Smooth muscle cell (in vitro differentiated cells): ENCODE results near the gene PHOSPHO1. TPM values are rescaled to one million over a fixed set of nuclear protein-coding genes. Genes with fewer than 3 reads are reported as not detected.
"Not testable (repeated sequence)": the region's sequence is repeated elsewhere in the genome, so short reads cannot be mapped to it uniquely, and the experiment has no call there.

Source experiments
- DNase-seq: peaks from one replicate; lab custom pipeline; 2025; ENCODE audit not compliant: unreplicated experiment; lab: John Stamatoyannopoulos, UW
- H2AFZ ChIP-seq: fragments of 200-600 bp; sonication (generic); 2 replicates; pipeline ENCODE4 v1.6.0; 2016; ENCODE audit warnings: antibody characterized with exemption, low read depth, mild to moderate bottlenecking
- H3F3A ChIP-seq: fragments of 200-600 bp; sonication (generic); 2 replicates; pipeline ENCODE4 v1.6.0; 2017; ENCODE audit warnings: antibody characterized with exemption, low read depth
- H3K27ac ChIP-seq: fragments of 200-600 bp; sonication (generic); 2 replicates; pipeline ENCODE4 v1.5.1; 2016; ENCODE audit warnings: low read depth, mild to moderate bottlenecking
- H3K27me3 ChIP-seq: fragments of 200-600 bp; sonication (generic); 2 replicates; pipeline ENCODE4 v1.6.1; 2016; ENCODE audit warnings: low read depth, mild to moderate bottlenecking
- H3K36me3 ChIP-seq: fragments of 200-600 bp; sonication (generic); 2 replicates; pipeline ENCODE4 v1.5.1; 2016; ENCODE audit warnings: low read depth
- H3K4me1 ChIP-seq: fragments of 200-600 bp; sonication (generic); 2 replicates; pipeline ENCODE4 v1.5.1; 2016; ENCODE audit warnings: low read depth
- H3K4me2 ChIP-seq: fragments of 200-600 bp; sonication (generic); 2 replicates; pipeline ENCODE4 v1.6.0; 2016; ENCODE audit warnings: mild to moderate bottlenecking
- H3K4me3 ChIP-seq: fragments of 200-600 bp; sonication (generic); 2 replicates; pipeline ENCODE4 v1.5.1; 2016; ENCODE audit warnings: mild to moderate bottlenecking
- H3K79me2 ChIP-seq: fragments of 200-600 bp; sonication (generic); 2 replicates; pipeline ENCODE4 v1.6.0; 2016; ENCODE audit warnings: low read depth, mild to moderate bottlenecking
- H3K9ac ChIP-seq: fragments of 200-600 bp; sonication (generic); 2 replicates; pipeline ENCODE4 v1.6.0; 2016; ENCODE audit warnings: low read depth
- H3K9me3 ChIP-seq: fragments of 200-600 bp; sonication (generic); replicated peaks from 2 replicates; pipeline ENCODE4 v1.5.1; 2016; ENCODE audit warnings: low read depth
- H4K20me1 ChIP-seq: fragments of 200-600 bp; sonication (generic); 2 replicates; pipeline ENCODE4 v1.6.0; 2016; ENCODE audit warnings: low read depth
- WGBS: methylation state at CpG from one replicate; pipeline ENCODE4 v1.1.7; 2016; ENCODE audit warnings: low lambda C conversion rate; 5-methylcytosine and 5-hydroxymethylcytosine counted together
- polyA plus RNA-seq: library from polyadenylated mRNA; unstranded; fragments of >200 nt; fragmentation: Nextera tagmentation; extraction: Ambion mirVana; gene quantifications from 2 replicates; pipeline ENCODE4 v1.2.1, GENCODE V29; 2016
- total RNA-seq: library from RNA; depleted of rRNA; stranded (reverse); fragments of >200 nt; gene quantifications from 2 replicates; pipeline ENCODE4 v1.2.3, GENCODE V29; 2014
- TF ChIP-seq, protein P1 (sequence below): fragments of 200-600 bp; sonication (generic); IDR thresholded peaks from 2 replicates; pipeline ENCODE4 v1.5.1; 2017; ENCODE audit warnings: borderline replicate concordance, mild to moderate bottlenecking, antibody characterized with exemption; ENCODE audit not compliant: insufficient read depth, poor library complexity, severe bottlenecking

Gene PHOSPHO1
- total and polyA plus RNA-seq, 2 experiments from 2014 or later = 3.0 to 4.2 TPM

DNA sequence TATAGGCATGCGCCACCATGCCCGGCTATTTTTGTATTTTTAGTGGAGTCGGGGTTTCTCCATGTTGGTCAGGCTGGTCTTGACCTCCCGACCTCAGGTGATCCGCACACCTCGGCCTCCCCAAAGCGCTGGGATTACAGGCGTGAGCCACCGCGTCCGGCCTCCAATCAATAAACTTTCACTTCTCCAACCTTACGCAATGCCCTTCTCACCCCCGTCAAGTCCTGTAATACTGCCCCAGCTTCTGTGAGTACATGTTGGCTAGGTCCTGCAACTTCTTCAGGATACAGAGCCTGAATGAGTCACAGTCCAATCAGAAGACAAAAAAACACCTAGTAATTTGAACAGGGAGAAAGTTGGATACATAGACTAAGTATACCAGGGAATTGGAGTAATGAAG lies 47.1 kb upstream of the PHOSPHO1 start:
- H3K27ac ChIP-seq = no peak overlapping the region
- H3K4me2 ChIP-seq = no peak overlapping the region
- H3F3A ChIP-seq = no peaks in the 10 kb centered on the region
- no peak for DNase-seq
- H3K36me3 ChIP-seq = no peaks in the 10 kb centered on the region
- no peak overlapping the region for H3K9ac ChIP-seq
- TF ChIP-seq, protein P1, sequence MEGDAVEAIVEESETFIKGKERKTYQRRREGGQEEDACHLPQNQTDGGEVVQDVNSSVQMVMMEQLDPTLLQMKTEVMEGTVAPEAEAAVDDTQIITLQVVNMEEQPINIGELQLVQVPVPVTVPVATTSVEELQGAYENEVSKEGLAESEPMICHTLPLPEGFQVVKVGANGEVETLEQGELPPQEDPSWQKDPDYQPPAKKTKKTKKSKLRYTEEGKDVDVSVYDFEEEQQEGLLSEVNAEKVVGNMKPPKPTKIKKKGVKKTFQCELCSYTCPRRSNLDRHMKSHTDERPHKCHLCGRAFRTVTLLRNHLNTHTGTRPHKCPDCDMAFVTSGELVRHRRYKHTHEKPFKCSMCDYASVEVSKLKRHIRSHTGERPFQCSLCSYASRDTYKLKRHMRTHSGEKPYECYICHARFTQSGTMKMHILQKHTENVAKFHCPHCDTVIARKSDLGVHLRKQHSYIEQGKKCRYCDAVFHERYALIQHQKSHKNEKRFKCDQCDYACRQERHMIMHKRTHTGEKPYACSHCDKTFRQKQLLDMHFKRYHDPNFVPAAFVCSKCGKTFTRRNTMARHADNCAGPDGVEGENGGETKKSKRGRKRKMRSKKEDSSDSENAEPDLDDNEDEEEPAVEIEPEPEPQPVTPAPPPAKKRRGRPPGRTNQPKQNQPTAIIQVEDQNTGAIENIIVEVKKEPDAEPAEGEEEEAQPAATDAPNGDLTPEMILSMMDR = no peak
- H3K4me3 ChIP-seq = no peak overlapping the region
- H3K9me3 ChIP-seq = no peaks in the 10 kb centered on the region
- H4K20me1 ChIP-seq = no peaks in the 10 kb centered on the region
- H3K27me3 ChIP-seq = no peaks in the 10 kb centered on the region
- WGBS = 94% methylated on average over 13 of the region's 13 CpGs
- H2AFZ ChIP-seq = no peak overlapping the region
- no peaks in the 10 kb centered on the region for H3K4me1 ChIP-seq
- no peaks in the 10 kb centered on the region for H3K79me2 ChIP-seq

DNA sequence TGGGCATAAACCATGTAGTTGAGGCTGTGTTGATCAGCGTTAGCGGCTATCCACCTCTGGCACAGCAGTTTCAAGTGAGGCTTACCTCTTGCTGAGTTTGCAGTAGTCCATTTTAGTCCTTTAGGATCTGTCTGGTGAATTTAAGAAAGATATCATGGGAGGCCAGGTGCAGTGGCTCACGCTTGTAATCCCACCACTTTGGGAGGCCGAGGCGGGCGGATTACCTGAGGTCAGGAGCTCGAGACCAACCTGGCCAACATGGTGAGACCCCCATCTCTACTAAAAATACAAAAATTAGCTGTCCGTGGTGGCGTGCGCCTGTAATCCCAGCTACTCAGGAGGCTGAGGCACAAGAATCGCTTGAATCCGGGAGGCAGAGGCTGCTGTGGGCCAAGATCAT lies 45.4 kb upstream of the PHOSPHO1 start:
- H3K4me2 ChIP-seq, H3K36me3 ChIP-seq, H3K4me1 ChIP-seq, H2AFZ ChIP-seq, H3K9ac ChIP-seq, DNase-seq, H3K27me3 ChIP-seq, H3F3A ChIP-seq, H3K27ac ChIP-seq, H3K9me3 ChIP-seq, H3K4me3 ChIP-seq, H3K79me2 ChIP-seq, H4K20me1 ChIP-seq: not testable (repeated sequence)
- 94% methylated on average over 12 of the region's 12 CpGs for WGBS

DNA sequence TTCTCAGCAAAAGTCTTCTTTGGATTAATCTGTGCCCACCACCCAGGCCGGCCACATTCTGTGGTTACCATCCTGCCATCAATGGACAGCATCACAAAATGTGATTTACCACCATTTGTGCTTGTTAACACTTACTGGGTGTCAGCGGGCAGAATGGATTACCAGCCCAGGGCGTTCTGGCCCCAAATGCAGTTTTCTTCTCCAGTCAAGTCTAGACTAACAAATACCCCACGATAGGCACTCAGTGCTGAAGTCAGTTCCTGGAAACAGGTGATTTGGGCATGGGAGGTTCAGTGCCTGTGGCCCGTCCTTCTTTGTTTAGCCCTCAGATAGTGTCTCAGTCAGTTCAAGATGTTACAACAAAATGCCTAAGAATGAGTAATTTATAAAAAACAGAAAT lies 38.8 kb upstream of the PHOSPHO1 start:
- TF ChIP-seq, protein P1 = no peak
- Histone ChIP-seq H3K9me3 (no peaks in the 10 kb centered on the region), H3K4me3 (no peak overlapping the region), H4K20me1 (no peaks in the 10 kb centered on the region), H3K4me2 (no peak overlapping the region), H3K27ac (no peak overlapping the region), H3K4me1 (no peaks in the 10 kb centered on the region), H2AFZ (no peak overlapping the region), H3K9ac (no peak overlapping the region), H3K79me2 (no peaks in the 10 kb centered on the region), H3F3A (no peaks in the 10 kb centered on the region), H3K36me3 (no peaks in the 10 kb centered on the region), H3K27me3 (no peaks in the 10 kb centered on the region)
- DNase-seq = no peak
- 89% methylated on average over 5 of the region's 5 CpGs for WGBS

DNA sequence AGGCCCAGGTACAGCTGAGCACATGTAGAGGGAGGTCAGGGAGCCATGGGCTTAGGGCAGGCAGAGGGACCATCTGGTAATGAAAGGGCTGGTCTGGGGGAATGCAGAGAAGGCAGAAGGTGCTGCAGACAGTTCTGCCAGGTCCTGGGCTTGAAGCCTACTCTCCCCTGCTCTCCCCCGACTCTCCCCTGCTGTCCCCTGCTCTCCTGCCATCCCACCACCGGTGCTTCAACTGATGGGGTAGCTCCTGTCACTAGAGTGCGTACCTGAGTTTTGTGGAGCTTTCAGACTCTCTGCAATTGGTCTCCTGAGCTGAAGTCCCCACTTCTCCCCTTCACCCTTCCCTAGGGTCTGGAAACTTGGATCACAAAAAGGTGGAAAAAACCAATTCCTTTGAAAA lies 37.3 kb upstream of the PHOSPHO1 start:
- H3K79me2 ChIP-seq = no peaks in the 10 kb centered on the region
- WGBS = 89% methylated on average over 3 of the region's 3 CpGs

More for the DNA sequence above, 37.3 kb upstream of the PHOSPHO1 start:
- no peaks in the 10 kb centered on the region for H4K20me1 ChIP-seq
- H3F3A ChIP-seq = no peaks in the 10 kb centered on the region
- no peak for DNase-seq
- no peaks in the 10 kb centered on the region for H3K36me3 ChIP-seq
- H3K4me3 ChIP-seq = no peak overlapping the region
- H2AFZ ChIP-seq = no peak overlapping the region
- no peak overlapping the region for H3K9ac ChIP-seq
- TF ChIP-seq, protein P1 = no peak
- no peaks in the 10 kb centered on the region for H3K27me3 ChIP-seq
- H3K4me1 ChIP-seq = no peaks in the 10 kb centered on the region
- no peak overlapping the region for H3K4me2 ChIP-seq
- no peaks in the 10 kb centered on the region for H3K9me3 ChIP-seq
- no peak overlapping the region for H3K27ac ChIP-seq
